Neural crest cell (in vitro differentiated cells): ENCODE data around the gene KIAA1549. TPM values are rescaled to one million over a fixed set of nuclear protein-coding genes. Genes with fewer than 3 reads are reported as not detected.
A peak's percentile ranks its signal among the peaks of the same experiment; 100 is the strongest.
"Not testable (repeated sequence)": the region's sequence is repeated elsewhere in the genome, so short reads cannot be mapped to it uniquely, and the experiment has no call there.

Experiments
- DNase-seq: peaks from one replicate; pipeline ENCODE4 v3.0.0; 2021; ENCODE audit warnings: low read depth, mixed read lengths, low spot score
- H3K27ac Mint-ChIP-seq: one replicate; pipeline ENCODE4 v1.8.0; 2021; ENCODE audit warnings: mild to moderate bottlenecking, mixed read lengths; ENCODE audit not compliant: unreplicated experiment
- H3K27me3 Mint-ChIP-seq: 2 replicates; pipeline ENCODE4 v1.8.0; 2021; ENCODE audit warnings: low read depth, mild to moderate bottlenecking, mixed read lengths
- H3K36me3 Mint-ChIP-seq: 2 replicates; pipeline ENCODE4 v1.8.0; 2021; ENCODE audit warnings: low read depth, mild to moderate bottlenecking, mixed read lengths
- H3K4me1 Mint-ChIP-seq: 2 replicates; pipeline ENCODE4 v1.8.0; 2021; ENCODE audit warnings: mixed read lengths
- H3K4me3 Mint-ChIP-seq: one replicate; pipeline ENCODE4 v1.8.0; 2021; ENCODE audit warnings: mild to moderate bottlenecking, mixed read lengths
- H3K9me3 Mint-ChIP-seq: 2 replicates; pipeline ENCODE4 v1.8.0; 2021; ENCODE audit warnings: mixed read lengths
- CTCF ChIP-seq: fragments of 200-600 bp; sonication (generic); conservative IDR thresholded peaks from 2 replicates; pipeline ENCODE4 v1.5.0; 2021; ENCODE audit warnings: antibody characterized with exemption, mild to moderate bottlenecking
- total RNA-seq: library from RNA; stranded (reverse); gene quantifications from 2 replicates; pipeline ENCODE4 v1.2.1, GENCODE V29; 2021

The KIAA1549 gene
- total RNA-seq, 1 donor from 2014 or later: 33.2 TPM

GRCh38 chr7:138979226-138979979 lies 1.8 kb downstream of the KIAA1549 start:
- Mint-ChIP-seq H3K27me3 (no peaks in the 10 kb centered on the region), H3K9me3 (no peaks in the 10 kb centered on the region), H3K27ac (no peak overlapping the region), H3K4me3 (peak overlapping the region; percentile 99), H3K36me3 (no peaks in the 10 kb centered on the region), H3K4me1 (peaks cover 50% of the 10 kb centered on the region)
- peak; percentile 47 for TF ChIP-seq CTCF
- no peak for DNase-seq

GRCh38 chr7:138978541-138979184 lies 2.5 kb downstream of the KIAA1549 start:
- no peaks in the 10 kb centered on the region for H3K27me3 Mint-ChIP-seq

GRCh38 chr7:138976161-138976560 lies 5.0 kb downstream of the KIAA1549 start:
- DNase-seq, H3K36me3 Mint-ChIP-seq, H3K9me3 Mint-ChIP-seq, H3K27ac Mint-ChIP-seq, H3K27me3 Mint-ChIP-seq, H3K4me3 Mint-ChIP-seq: not testable (repeated sequence)
- H3K4me1 Mint-ChIP-seq: peaks cover 46% of the 10 kb centered on the region

More at GRCh38 chr7:138978541-138979184, 2.5 kb downstream of the KIAA1549 start:
- H3K9me3 Mint-ChIP-seq: no peaks in the 10 kb centered on the region
- H3K27ac Mint-ChIP-seq: no peak overlapping the region
- peaks cover 50% of the 10 kb centered on the region for H3K4me1 Mint-ChIP-seq
- H3K36me3 Mint-ChIP-seq: no peaks in the 10 kb centered on the region
- DNase-seq: no peak
- no peak for TF ChIP-seq CTCF
- peak overlapping the region; percentile 99 for H3K4me3 Mint-ChIP-seq

- H3K9me3 Mint-ChIP-seq: no peaks in the 10 kb centered on the region
- no peak for DNase-seq
- H3K4me3 Mint-ChIP-seq: peak overlapping the region; percentile 21
- no peak for TF ChIP-seq CTCF
- H3K27ac Mint-ChIP-seq: peak overlapping the region; percentile 20
- H3K36me3 Mint-ChIP-seq: no peaks in the 10 kb centered on the region
- peaks cover 44% of the 10 kb centered on the region for H3K4me1 Mint-ChIP-seq
- no peaks in the 10 kb centered on the region for H3K27me3 Mint-ChIP-seq
Measured at GRCh38 chr7:138975343-138976104, 5.7 kb downstream of the KIAA1549 start.

- Mint-ChIP-seq H3K4me1 (peaks cover 36% of the 10 kb centered on the region), H3K27ac (no peak overlapping the region), H3K27me3 (no peaks in the 10 kb centered on the region), H3K36me3 (no peaks in the 10 kb centered on the region), H3K9me3 (no peaks in the 10 kb centered on the region), H3K4me3 (peak overlapping the region; percentile 21)
- no peak for TF ChIP-seq CTCF
- no peak for DNase-seq
Measured at GRCh38 chr7:138974675-138975292, 6.4 kb downstream of the KIAA1549 start.
